ENCODE data around the gene RASAL3.
"Not testable (repeated sequence)": the region's sequence is repeated elsewhere in the genome, so short reads cannot be mapped to it uniquely, and the experiment has no call there.

RASAL3 gene

DNA sequence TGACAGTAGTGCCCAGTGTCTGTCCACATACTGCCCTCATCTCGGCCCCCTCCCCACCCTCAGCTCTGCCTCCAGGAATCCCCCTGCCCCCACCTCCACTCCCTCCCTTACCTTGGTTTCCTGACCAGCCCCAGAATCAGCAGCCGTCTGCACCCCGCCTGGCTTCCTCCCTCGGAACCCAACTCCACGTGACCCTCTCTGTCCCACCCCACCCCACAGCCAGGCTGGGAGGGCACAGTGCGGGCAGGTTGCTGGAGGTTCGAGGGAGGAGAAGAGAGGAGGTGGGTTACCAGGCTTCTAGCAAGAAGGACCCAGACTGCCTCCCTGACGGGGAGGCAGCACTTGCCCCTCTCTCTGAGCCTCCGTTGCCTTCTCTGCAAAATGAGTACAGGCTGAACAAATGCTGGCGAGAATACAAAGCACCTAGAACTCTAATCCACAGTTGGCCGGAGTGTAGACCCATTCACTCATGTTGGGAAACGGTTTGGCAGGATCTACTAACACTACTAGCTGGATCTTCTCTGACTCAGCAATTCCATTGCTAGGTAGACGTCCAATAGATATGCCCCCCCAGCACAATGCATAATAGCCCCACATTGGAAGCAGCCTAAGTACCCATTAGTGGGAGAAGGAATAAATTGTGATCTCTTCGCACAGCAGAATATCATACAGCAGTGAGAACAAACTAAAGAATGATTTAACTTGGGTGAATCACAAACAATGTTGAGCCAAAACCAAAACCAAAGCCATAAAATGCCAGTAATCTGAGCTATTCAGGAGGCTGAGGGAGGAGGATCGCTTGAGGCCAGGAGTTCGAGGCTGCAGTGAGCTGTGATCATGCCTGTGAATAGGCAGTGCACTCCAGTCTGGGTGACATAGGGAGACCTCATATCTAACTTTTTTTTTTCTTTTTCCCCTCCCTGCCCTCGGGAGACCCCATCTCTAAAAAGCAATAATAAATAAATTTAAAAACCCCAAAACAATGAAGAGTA, at the start of gene RASAL3:
Gene RASAL3 (minus strand): TSS at position 151 of the 992 bp plus-strand sequence. CDS start 186 bp downstream, outside the sequence.
- peaks cover 5% of the 10 kb centered on the region for H3K36me3 Mint-ChIP-seq
- H3K27ac Mint-ChIP-seq, result peak within 1 kb of the TSS; percentile 97
- H3K4me1 Mint-ChIP-seq, result peaks cover 78% of the 10 kb centered on the region
- H3K9me3 Mint-ChIP-seq, result no peaks in the 10 kb centered on the region
- peak within 1 kb of the TSS; percentile 86 for H3K4me3 Mint-ChIP-seq
- no peaks in the 10 kb centered on the region for H3K27me3 Mint-ChIP-seq

DNA sequence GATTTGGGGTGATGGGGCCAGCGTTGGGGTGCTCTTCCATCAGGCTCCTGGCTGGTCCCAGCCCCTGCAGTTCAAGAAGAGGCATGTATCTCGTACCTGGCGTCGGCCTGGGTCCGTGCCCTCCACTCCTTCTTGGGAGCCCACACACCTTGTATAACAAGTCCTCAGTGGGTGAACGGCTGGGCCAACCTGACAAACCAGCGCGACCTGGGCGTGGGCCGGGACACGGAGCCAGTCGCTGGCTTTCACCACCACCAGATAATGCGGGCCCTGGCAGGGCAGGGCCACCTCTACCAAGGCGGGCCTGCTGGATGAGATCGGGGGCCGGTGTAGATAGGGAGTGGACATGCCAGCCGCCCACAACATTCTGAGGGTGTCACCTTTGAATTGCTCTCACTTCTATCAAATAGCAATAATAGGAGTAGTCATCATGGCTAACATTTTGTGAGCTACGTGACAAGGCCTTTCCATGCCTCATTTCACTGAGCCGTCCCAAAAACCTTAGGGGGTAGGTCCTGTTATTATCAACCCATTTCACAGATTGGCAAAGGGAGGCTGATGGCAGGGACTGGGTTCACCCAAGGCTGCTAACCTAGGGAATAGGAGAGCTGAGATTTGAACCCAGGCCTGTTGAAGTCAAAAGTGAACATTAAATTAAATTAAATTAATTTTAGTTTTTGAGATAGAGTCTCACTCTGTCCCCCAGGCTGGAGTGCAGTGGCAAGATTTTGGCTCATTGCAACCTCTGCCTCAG, 47.5 kb upstream of the RASAL3 start:
- Mint-ChIP-seq H3K4me3 (no peak overlapping the region), H3K36me3 (no peaks in the 10 kb centered on the region), H3K27ac (no peak overlapping the region), H3K9me3 (no peaks in the 10 kb centered on the region), H3K4me1 (peaks cover 31% of the 10 kb centered on the region), H3K27me3 (peaks cover 6% of the 10 kb centered on the region)

DNA sequence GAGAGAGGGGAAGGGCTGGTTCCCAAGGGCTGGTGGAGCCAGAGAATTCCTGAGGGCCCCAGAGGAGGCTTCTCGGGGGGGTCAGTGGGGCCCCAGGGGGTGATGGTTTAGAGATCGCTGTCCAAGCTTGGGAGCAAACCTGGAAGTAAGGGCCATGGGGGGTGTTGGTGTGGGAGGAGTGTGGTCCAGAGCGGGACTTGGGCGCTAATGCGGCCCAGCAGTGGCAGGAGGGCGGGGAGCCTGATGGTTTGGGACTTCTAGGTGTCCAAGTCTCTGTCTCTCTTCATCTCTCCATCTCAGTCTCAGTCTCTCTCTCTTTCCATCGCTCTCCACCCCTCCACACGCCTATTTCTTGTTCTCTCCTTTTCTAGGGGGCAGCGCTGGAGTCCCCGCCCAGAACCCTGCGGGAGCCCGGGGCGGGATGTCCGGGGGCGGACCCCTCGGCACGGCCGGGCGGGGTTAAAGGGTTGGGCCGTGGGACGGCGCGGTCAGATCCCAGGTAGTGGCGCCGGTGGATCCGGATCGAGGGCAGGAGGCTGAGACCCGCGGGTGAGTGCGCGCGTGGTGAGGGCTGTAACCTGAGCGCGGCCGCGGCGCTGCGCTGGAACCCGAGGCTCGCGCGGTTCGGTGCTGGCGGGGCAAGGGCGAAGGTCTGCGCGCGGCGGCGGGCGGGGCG, 43.8 kb upstream of the RASAL3 start, which contains the start of gene CYP4F22:
Gene CYP4F22 (plus strand): TSS at position 491 of the 676 bp plus-strand sequence. CDS start 16,812 bp downstream, outside the sequence.
- peak within 1 kb of the TSS; percentile 56 for H3K27ac Mint-ChIP-seq
- no peaks in the 10 kb centered on the region for H3K36me3 Mint-ChIP-seq
- H3K27me3 Mint-ChIP-seq, result peaks cover 6% of the 10 kb centered on the region
- H3K9me3 Mint-ChIP-seq, result no peaks in the 10 kb centered on the region
- peaks cover 13% of the 10 kb centered on the region for H3K4me1 Mint-ChIP-seq
- peak within 1 kb of the TSS; percentile 83 for H3K4me3 Mint-ChIP-seq

DNA sequence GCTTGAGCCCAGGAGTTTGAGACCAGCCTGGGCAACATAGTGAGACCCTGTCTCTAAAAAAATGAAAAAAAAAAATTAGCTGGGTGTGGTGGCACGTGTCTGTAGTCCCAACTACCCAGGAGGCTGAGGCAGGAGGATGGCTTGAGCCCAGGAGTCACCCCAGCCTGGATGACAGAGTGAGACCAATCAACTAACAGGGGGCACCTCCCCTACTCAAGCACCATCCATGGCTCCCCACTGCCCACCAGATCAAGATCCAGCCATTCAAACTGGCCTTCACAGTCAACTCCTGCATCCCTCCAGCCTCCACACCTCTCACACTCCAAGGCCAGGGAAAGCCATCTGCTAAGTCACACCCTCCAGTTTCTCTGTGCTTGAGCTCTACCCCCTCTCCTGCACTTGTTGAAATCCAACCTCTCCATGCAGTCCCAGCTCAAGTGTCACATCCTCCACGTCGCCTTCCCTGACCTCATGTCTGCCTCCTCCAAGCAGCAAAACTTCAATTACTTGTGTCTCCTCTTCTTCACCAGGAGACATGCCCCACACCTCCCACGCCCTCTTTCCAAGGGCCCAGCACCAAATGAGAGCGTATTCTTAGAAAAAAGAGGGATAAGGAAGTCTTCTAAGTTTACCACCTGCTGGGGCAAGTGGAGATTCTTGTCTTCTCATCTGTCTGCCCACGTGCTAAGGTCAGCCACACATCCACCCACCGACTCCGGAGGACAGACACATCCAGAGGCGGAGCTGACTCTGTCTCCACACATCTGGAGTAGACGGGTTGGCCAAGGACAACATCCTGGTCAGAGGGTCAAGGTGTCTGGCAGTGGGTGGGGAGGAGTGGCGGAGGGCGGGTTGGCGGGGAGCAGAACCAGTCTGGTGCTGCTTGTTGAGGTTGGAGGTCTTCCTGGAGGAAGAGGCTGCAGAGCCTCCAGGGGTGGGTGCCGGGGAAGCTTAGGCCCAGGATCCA, 43.0 kb upstream of the RASAL3 start:
- H3K4me1 Mint-ChIP-seq, result peaks cover 13% of the 10 kb centered on the region
- H3K4me3 Mint-ChIP-seq, result peak overlapping the region; percentile 54
- peaks cover 6% of the 10 kb centered on the region for H3K27me3 Mint-ChIP-seq
- no peaks in the 10 kb centered on the region for H3K9me3 Mint-ChIP-seq
- peak overlapping the region; percentile 56 for H3K27ac Mint-ChIP-seq
- no peaks in the 10 kb centered on the region for H3K36me3 Mint-ChIP-seq

DNA sequence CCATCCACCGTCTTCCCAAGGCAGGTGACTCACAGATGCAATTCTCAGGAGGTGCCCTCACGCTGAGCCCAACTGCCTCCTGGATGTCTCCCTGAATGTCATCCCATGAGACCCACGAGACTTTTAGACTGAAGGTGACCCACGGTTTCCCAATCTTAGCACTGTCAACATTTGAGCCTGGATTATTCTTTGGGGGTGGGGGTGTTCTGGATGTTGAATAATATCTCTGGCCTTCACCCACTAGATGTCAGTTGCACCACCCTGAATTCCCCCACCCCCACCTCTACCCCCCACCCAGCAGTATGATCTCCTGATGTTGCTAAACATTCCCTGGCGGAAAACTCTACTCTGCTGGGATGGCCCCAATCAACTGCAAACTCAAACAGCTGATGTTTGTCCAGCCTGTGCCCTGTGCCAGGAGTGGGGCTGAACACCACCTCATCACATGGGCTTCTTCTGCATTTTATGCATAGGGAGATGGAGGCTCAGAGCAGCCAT, 41.8 kb upstream of the RASAL3 start:
- no peak overlapping the region for H3K4me3 Mint-ChIP-seq

DNA sequence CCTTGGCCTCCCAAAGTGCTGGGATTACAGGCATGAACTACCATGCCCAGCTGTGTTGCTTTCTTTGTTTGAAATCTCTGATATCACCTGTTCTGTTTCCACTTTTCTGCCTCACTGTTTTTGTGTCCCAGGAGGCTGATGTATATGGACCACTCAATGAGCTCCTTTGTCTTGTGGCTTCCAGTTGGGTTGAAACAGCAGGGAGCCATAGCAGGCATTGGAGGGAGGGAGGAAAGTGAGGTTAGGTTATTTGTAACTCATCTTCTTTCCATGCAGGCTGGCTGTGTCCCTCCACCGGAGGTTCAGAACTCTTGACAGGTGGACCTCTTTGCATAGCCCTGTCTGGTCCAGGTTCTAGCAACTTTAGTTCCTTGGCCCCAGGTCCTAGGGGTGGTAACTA, 37.9 kb upstream of the RASAL3 start:
- Mint-ChIP-seq H3K9me3 (no peaks in the 10 kb centered on the region), H3K36me3 (no peaks in the 10 kb centered on the region), H3K27me3 (no peaks in the 10 kb centered on the region), H3K4me1 (peaks cover 26% of the 10 kb centered on the region), H3K4me3 (no peak overlapping the region), H3K27ac (no peak overlapping the region)

More for the DNA sequence above, 41.8 kb upstream of the RASAL3 start:
- H3K27ac Mint-ChIP-seq, result no peak overlapping the region
- no peaks in the 10 kb centered on the region for H3K36me3 Mint-ChIP-seq
- peaks cover 13% of the 10 kb centered on the region for H3K4me1 Mint-ChIP-seq
- H3K27me3 Mint-ChIP-seq, result peaks cover 6% of the 10 kb centered on the region
- H3K9me3 Mint-ChIP-seq, result no peaks in the 10 kb centered on the region

DNA sequence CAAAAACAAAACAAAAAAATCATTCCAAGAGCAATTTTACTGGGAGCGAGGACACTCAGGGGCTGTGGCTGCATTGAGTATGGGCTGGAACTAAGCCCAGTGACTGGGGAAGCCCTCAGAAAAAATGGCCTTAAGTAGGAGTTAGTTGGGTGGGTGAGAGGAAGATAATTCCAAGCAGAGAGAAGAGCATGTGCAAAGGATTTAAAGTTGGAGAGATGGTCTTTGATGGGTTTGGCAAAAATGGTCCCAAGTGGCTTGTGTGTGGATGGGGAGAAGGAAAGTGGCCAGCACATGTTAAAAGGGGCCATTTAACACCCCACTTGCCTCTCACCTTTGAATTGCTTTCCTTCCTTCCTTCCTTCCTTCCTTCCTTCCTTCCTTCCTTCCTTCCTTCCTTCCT, 37.3 kb upstream of the RASAL3 start:
- Mint-ChIP-seq H3K27ac (peak overlapping the region; percentile 23), H3K4me1 (peaks cover 26% of the 10 kb centered on the region)

DNA sequence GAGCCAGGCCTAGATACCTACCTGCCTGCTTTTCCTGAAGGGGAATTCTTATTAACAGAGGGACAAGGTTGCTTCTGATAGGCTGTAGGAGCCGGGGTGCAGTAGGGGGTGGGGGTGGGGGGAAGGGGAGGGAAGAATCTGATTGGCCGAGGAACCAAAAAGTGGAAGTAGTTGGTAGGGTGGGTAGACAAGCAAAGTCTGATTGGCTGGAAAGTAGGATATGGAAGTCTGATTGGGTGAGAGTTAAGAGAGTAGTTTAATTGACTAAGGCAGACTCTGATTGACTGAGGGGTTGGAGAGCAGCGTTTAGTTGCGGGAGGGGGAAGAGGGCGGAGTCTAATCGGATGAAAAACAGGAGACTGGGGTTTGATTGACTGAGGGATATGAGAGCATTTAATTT, 34.6 kb upstream of the RASAL3 start:
- Mint-ChIP-seq H3K36me3 (no peaks in the 10 kb centered on the region), H3K4me1 (peaks cover 26% of the 10 kb centered on the region), H3K27me3 (no peaks in the 10 kb centered on the region), H3K27ac (no peak overlapping the region), H3K9me3 (no peaks in the 10 kb centered on the region), H3K4me3 (no peak overlapping the region)

More for the DNA sequence above, 37.3 kb upstream of the RASAL3 start:
- Mint-ChIP-seq H3K27me3 (no peaks in the 10 kb centered on the region), H3K9me3 (no peaks in the 10 kb centered on the region), H3K36me3 (no peaks in the 10 kb centered on the region), H3K4me3 (no peak overlapping the region)

DNA sequence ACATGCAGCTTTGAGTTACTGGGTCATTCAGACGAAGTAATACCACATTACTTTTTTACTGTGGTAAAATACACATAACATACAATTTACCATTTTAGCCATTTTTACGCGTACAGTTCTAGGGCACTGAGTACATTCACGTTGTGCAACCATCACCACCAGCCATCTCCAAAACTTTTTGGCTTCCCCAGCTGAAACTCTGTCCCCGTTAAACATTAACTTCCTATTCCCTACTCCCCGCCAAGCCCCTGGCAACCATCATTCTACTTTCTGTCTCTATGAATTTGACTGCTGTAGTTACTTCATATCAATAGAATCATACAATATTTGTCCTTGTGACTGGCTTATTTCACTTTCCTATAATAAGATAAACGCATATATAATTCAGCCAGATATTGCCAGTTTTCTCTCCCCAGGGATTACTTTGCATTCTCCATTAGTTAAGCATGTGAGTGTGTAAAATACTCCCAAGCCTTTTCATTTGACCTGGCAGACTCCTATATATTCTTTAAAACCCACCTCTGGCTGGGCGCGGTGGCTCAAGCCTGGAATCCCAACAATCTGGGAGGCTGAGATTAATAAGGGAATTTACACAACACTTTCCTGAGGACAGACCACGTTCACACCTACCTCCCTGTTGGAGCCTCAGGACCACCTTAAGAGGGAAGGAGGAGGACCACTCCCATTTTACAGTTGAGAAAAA, 34.0 kb upstream of the RASAL3 start:
- H3K4me1 Mint-ChIP-seq, result peaks cover 26% of the 10 kb centered on the region

DNA sequence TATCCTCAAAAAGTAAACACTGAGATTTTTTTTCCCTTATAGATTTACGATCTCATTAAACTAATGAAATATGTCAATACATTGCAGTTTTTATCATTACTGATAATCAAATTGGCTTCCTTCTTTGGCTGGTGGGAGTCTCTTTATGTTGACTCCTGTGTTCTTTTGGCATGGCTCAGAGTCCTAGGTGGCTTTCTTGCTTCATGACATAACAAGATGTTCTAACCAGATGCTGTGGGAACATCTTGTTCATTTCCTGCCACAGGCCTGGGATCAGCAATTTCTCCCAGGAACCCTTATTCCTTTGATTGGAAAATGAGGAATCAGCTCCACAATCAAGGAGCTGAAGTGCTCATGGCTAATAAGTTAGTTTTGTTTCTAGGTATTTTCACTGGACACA, 30.8 kb upstream of the RASAL3 start:
- no peaks in the 10 kb centered on the region for H3K27me3 Mint-ChIP-seq
- H3K4me1 Mint-ChIP-seq, result peaks cover 18% of the 10 kb centered on the region
- H3K27ac Mint-ChIP-seq, result no peak overlapping the region
- no peaks in the 10 kb centered on the region for H3K36me3 Mint-ChIP-seq
- H3K4me3 Mint-ChIP-seq, result no peak overlapping the region
- no peaks in the 10 kb centered on the region for H3K9me3 Mint-ChIP-seq

More for the DNA sequence above, 34.0 kb upstream of the RASAL3 start:
- Mint-ChIP-seq H3K36me3 (no peaks in the 10 kb centered on the region), H3K27ac (no peak overlapping the region), H3K9me3 (no peaks in the 10 kb centered on the region), H3K4me3 (no peak overlapping the region), H3K27me3 (no peaks in the 10 kb centered on the region)

DNA sequence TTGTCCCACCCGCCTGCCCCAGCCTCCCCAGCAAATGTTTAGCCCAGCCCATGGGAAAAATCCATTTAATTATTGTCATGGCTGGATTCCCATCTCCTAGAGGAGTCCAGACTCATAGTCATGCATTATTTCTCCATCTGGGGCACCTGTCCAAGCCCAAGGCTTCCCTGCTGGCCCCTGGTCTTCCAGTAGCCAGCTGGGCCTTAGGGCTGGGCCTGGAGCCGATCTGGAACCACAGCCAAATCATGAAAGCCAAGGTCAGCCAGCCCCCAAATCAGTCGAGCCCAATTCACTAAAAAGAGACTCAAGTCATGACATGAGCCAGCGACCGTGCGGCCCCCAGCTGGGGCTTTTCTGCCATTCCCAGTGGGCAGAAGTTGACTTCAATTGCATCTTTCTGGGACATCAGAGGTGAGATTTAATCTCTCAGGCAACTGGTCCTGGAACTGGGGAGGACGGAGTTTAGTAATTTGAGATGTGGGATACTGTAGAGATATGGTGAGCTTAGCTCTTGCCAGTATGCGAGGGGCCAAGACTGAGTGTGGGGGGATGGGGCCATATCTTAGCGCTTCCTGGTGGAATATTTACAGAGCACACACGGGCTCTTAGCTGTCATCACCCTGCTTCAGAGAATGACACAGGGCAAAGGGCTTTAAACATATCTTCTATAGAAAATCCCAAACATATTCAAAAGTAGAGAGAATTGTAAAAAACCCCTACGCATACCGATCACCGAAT, 24.3 kb upstream of the RASAL3 start:
- Mint-ChIP-seq H3K4me3 (no peak overlapping the region), H3K27ac (no peak overlapping the region), H3K36me3 (no peaks in the 10 kb centered on the region), H3K4me1 (peaks cover 2% of the 10 kb centered on the region), H3K27me3 (no peaks in the 10 kb centered on the region), H3K9me3 (no peaks in the 10 kb centered on the region)

DNA sequence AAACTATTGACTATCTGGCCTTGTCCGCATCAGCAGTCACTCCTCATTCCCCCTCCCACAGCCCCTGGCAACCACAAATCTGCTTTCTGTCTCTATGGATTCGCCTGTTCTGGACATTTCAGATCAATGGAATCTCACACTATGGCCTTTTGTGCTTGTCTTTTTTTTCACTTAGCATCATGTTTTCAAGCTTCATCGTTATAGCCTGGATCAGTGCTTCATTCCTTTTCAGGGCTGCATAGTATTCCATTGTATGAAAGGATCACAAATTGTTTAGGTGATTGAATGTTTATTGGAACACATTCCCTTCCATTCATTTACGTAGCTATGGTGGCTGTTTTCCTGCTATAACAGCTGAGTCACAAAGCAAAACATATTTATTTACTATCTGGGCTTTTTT, 22.7 kb upstream of the RASAL3 start:
- H3K4me1 Mint-ChIP-seq, result peaks cover 16% of the 10 kb centered on the region
- H3K4me3 Mint-ChIP-seq, result no peak overlapping the region
- no peaks in the 10 kb centered on the region for H3K36me3 Mint-ChIP-seq
- H3K27me3 Mint-ChIP-seq, result no peaks in the 10 kb centered on the region
- H3K27ac Mint-ChIP-seq, result no peak overlapping the region
- no peaks in the 10 kb centered on the region for H3K9me3 Mint-ChIP-seq

DNA sequence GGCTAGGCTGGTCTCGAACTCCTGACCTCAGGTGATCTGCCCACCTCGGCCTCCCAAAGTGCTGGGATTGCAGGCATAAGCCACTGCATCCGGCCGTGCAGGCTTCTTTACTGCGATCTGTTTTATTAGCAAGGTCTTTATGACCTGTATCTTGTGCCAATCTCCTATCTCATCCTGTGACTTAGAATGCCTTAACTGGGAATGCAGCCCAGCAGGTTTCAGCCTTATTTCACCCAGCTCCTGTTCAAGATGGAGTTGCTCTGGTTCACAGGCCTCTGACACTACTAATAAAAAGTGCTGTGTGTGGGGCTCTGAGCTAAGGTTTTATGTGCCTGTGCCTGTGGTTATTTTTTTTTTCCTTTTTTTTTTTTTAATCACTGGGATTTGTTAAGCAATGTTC, 21.4 kb upstream of the RASAL3 start:
- H3K27me3 Mint-ChIP-seq, result not testable (repeated sequence)

More for the DNA sequence above, 21.4 kb upstream of the RASAL3 start:
- H3K9me3 Mint-ChIP-seq, H3K36me3 Mint-ChIP-seq, H3K27ac Mint-ChIP-seq, H3K4me3 Mint-ChIP-seq: not testable (repeated sequence)
- H3K4me1 Mint-ChIP-seq, result peaks cover 18% of the 10 kb centered on the region
